Gastrocnemius medialis (tissue), 4 donors: ENCODE data around the gene SGMS1. TPM values are rescaled to one million over a fixed set of nuclear protein-coding genes. Genes with fewer than 3 reads are reported as not detected.
"Not testable (repeated sequence)": the region's sequence is repeated elsewhere in the genome, so short reads cannot be mapped to it uniquely, and the experiment has no call there.

Experiments used
- ATAC-seq, 2 donors: fragments of 150-250 bp; one replicate each; pipeline ENCODE4 v1.9.1; 2016
- DNase-seq, 2 donors: peaks; one replicate each; pipeline ENCODE4 v3.0.0-alpha.2; 2019
- H3K27ac ChIP-seq, 4 donors: fragments of 200-600 bp; sonication (generic); 1 replicate in 1 of 4; 2 replicates in 3 of 4; pipeline ENCODE4 v1.5.1; 2016 to 2018; ENCODE audit warnings: mild to moderate bottlenecking in 2 of 4, moderate library complexity in 1 of 4
- H3K27me3 ChIP-seq, 3 donors: fragments of 200-600 bp; sonication (generic) in 2 of 3; 1 replicate in 1 of 3; 2 replicates in 2 of 3; pipeline versions ENCODE4 v1.5.1 to v1.6.0; 2016 to 2019; ENCODE audit warnings: mild to moderate bottlenecking in 1 of 3, moderate library complexity in 1 of 3
- H3K36me3 ChIP-seq, 2 donors: fragments of 200-600 bp; sonication (generic) in 1 of 2; one replicate each; pipeline ENCODE4 v1.5.1; 2017 to 2018
- H3K4me1 ChIP-seq, 2 donors: fragments of 200-600 bp; sonication (generic) in 1 of 2; one replicate each; pipeline ENCODE4 v1.5.1; 2016 to 2017; ENCODE audit warnings: mild to moderate bottlenecking in 2 of 2
- H3K4me3 ChIP-seq, 4 donors: fragments of 200-600 bp; sonication (generic) in 3 of 4; 1 replicate in 1 of 4; 2 replicates in 3 of 4; pipeline ENCODE4 v1.5.1; 2016 to 2019; ENCODE audit warnings: mild to moderate bottlenecking in 2 of 4
- H3K9me3 ChIP-seq, 3 donors: fragments of 200-600 bp; sonication (generic) in 2 of 3; 1 replicate in 1 of 3; 2 replicates in 2 of 3; pipeline ENCODE4 v1.5.1; 2016 to 2019
- POLR2A ChIP-seq, 2 donors: fragments of 450-650 bp; IDR thresholded peaks; one replicate each; pipeline ENCODE4 v1.6.1; 2017; ENCODE audit warnings: antibody characterized with exemption in 2 of 2, mild to moderate bottlenecking in 2 of 2, moderate library complexity in 2 of 2
- in situ Hi-C, 4 donors: fragments of 200-750 bp; cut with MboI; loops; one replicate each; pipeline versions ENCODE4 v1.15.0 to v1.8.0; 2017; ENCODE audit warnings: low sequenced_read_pairs in 4 of 4
- intact Hi-C: fragments of 100-400 bp; cut with DNase I; formaldehyde crosslinking; loops from one replicate; pipeline ENCODE4 v1.15.1; 2023; ENCODE audit warnings: low total_unique reads
- total RNA-seq, 4 donors: library from RNA; depleted of rRNA; stranded (reverse); fragments of >200 nt; gene quantifications; one replicate each; pipeline versions ENCODE4 v1.1.0 to v1.2.3, GENCODE V29; 2016
- TF ChIP-seq, protein P1 (sequence below), 5 experiments: fragments of 450-650 bp in 3 of 5; fragments of 200-600 bp in 2 of 5; sonication (generic) in 2 of 5; IDR thresholded peaks in 4 of 5; conservative IDR thresholded peaks in 1 of 5; 1 replicate in 4 of 5; 2 replicates in 1 of 5; pipeline ENCODE4 v1.5.1; 2016 to 2019; ENCODE audit warnings: antibody characterized with exemption in 5 of 5, mild to moderate bottlenecking in 3 of 5, moderate library complexity in 3 of 5

SGMS1 gene
- total RNA-seq, 4 donors from 2014 or later: 17.6 to 30.7 (median 25.0) TPM

DNA sequence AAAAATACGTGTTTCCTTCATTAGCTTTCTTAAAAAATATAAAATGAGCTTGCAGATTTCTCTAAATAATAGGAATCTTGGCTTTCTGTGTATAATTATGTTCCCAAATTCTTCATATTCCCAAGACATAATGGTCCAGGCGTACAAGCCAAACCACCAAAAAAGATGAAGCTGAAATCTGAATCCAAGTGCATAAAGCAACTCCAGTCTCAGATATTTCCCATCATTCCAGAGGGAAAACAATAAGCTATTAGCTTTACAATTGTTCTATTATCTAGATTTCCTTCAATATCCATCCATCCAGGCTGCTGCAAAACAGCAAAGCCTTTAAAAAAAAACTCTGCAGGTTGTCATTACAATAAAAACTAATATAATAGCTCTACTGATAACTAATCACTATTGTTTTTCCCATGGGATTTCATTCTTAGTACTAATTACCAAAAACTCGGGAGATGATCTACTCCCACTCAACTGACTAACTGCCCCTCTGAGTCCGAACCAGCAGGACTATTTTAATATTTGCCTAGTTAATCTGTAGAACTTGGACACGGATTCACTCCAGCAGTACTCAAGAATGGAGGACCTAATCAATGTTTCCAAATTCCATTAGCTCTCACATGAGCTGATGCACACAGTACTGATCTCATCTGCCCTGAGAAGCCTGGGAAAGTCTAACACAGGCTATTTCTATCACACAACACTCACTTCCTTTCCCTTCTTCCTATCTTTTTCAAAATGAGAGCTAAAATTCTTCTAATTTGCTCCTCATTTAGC lies 263.5 kb downstream of the SGMS1 start:
- intact Hi-C loops: no loop called here
- no peaks in the 10 kb centered on the region for H3K36me3 ChIP-seq
- no peak overlapping the region for H3K27ac ChIP-seq
- TF ChIP-seq, protein P1, sequence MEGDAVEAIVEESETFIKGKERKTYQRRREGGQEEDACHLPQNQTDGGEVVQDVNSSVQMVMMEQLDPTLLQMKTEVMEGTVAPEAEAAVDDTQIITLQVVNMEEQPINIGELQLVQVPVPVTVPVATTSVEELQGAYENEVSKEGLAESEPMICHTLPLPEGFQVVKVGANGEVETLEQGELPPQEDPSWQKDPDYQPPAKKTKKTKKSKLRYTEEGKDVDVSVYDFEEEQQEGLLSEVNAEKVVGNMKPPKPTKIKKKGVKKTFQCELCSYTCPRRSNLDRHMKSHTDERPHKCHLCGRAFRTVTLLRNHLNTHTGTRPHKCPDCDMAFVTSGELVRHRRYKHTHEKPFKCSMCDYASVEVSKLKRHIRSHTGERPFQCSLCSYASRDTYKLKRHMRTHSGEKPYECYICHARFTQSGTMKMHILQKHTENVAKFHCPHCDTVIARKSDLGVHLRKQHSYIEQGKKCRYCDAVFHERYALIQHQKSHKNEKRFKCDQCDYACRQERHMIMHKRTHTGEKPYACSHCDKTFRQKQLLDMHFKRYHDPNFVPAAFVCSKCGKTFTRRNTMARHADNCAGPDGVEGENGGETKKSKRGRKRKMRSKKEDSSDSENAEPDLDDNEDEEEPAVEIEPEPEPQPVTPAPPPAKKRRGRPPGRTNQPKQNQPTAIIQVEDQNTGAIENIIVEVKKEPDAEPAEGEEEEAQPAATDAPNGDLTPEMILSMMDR (IDR thresholded peaks at IDR 0.05 in 4 of 5, conservative IDR thresholded peaks at IDR 0.05 in 1 of 5): no peak
- no peak for TF ChIP-seq POLR2A (IDR thresholded peaks at IDR 0.05)
- DNase-seq: no peak
- H3K9me3 ChIP-seq: no peaks in the 10 kb centered on the region
- H3K27me3 ChIP-seq: no peaks in the 10 kb centered on the region
- peaks cover 14 to 26% of the 10 kb centered on the region in 2 donors for H3K4me1 ChIP-seq
- ATAC-seq: no peak
- in situ Hi-C loops: no loop called here
- H3K4me3 ChIP-seq: no peak overlapping the region

DNA sequence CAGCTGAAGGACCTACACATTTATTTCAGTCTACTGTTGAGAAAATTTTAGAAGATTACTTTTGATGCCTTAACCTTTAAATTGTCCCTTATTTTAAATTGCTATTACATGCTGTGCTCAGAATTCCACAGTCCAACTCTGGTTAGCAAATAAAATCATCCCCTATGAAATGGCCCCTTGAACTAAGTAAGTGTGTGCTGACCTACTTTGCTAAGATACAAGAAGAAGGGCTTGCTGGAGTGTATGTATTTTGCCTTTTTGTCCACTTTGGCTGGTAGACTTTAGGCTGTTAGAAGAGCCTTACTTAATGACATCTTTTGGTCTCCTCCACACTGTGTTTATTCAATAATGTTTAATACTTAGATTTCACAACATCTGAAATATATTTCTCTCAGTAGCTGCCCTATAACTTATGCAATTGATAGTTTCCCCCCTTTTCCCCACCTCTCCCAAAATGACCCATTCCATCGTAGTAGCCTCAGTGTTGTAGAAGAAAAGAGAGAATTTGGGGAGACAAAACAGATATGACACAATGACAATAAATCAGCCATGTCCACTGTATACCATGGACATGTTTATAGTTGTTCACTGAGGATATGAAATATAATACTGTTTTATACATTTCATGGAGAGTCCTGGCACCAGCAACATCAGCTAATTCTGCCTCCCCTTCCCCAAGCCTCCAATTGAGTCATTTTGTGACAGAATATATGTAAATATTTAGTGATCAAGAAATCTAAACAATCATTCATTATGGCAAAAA lies 264.6 kb downstream of the SGMS1 start:
- Histone ChIP-seq H3K27me3 (no peaks in the 10 kb centered on the region), H3K36me3 (no peaks in the 10 kb centered on the region), H3K4me3 (no peak overlapping the region), H3K27ac (no peak overlapping the region), H3K9me3 (no peaks in the 10 kb centered on the region), H3K4me1 (peaks cover 14 to 26% of the 10 kb centered on the region in 2 donors)
- in situ Hi-C loops (no loop called here), intact Hi-C loops (no loop called here)
- TF ChIP-seq, protein P1 (IDR thresholded peaks at IDR 0.05 in 4 of 5, conservative IDR thresholded peaks at IDR 0.05 in 1 of 5): no peak
- no peak for TF ChIP-seq POLR2A (IDR thresholded peaks at IDR 0.05)
- ATAC-seq (no peak), DNase-seq (no peak)

DNA sequence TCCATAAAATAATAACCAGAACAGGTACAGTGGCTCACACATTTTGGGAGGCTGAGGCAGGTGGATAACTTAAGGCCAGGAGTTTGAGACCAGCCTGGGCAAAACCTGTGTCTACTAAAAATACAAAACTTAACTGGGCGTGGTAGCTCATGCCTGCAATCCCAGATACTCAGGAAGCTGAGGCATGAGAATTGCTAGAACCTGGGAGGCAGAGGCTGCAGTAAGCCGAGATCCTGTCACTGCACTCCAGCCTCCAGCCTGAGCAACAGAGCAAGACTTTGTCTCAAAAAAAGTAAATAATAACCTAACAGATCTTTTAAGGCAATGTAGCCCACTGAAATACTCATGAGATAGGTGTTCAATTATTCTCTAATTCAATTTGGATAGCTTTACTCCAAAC lies 265.3 kb downstream of the SGMS1 start:
- no peaks in the 10 kb centered on the region for H3K27me3 ChIP-seq
- ATAC-seq (no peak), DNase-seq (no peak)
- H3K27ac ChIP-seq: no peak overlapping the region
- H3K9me3 ChIP-seq: no peaks in the 10 kb centered on the region
- peaks cover 14 to 26% of the 10 kb centered on the region in 2 donors for H3K4me1 ChIP-seq
- intact Hi-C loops: no loop called here
- TF ChIP-seq, protein P1 (IDR thresholded peaks at IDR 0.05 in 4 of 5, conservative IDR thresholded peaks at IDR 0.05 in 1 of 5): no peak
- no peak for TF ChIP-seq POLR2A (IDR thresholded peaks at IDR 0.05)
- in situ Hi-C loops: no loop called here
- H3K36me3 ChIP-seq: no peaks in the 10 kb centered on the region
- no peak overlapping the region for H3K4me3 ChIP-seq

DNA sequence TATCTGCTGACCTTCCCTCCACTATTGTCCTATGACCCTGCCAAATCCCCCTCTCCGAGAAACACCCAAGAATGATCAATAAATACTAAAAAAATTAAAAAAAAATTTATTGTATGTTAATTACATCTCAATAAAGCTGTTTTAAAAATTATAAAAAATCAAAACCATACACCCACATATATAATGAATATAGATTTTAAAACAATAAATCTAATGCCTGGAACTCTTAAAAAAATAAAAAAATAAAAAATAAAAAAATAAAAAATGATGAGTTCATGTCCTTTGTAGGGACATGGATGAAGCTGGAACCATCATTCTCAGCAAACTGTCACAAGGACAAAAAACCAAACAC lies 267.3 kb downstream of the SGMS1 start:
- H3K27me3 ChIP-seq, ATAC-seq, in situ Hi-C loops: not testable (repeated sequence)

DNA sequence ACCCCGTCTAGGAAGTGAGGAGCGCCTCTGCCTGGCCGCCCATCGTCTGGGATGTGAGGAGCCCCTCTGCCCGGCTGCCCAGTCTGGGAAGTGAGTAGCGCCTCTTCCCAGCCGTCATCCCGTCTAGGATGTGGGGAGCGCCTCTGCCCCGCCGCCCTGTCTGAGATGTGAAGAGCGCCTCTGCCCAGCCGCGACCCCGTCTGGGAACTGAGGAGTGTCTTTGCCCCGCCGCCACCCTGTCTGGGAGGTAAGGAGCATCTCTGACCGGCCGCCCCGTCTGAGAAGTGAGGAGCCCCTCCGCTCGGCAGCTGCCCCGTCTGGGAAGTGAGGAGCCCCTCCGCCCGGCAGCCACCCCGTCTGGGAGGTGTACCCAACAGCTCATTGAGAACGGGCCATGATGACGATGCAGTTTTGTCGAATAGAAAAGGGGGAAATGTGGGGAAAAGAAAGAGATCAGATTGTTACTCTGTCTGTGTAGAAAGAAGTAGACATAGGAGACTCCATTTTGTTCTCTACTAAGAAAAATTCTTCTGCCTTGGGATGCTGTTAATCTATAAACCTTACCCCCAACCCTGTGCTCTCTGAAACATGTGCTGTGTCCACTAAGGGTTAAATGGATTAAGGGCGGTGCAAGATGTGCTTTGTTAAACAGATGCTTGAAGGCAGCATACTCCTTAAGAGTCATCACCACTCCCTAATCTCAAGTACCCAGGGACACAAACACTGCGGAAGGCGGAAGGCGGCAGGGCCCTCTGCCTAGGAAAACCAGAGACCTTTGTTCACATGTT lies 267.9 kb downstream of the SGMS1 start:
- in situ Hi-C loops, ATAC-seq, H3K36me3 ChIP-seq, intact Hi-C loops, H3K4me3 ChIP-seq, DNase-seq, H3K27ac ChIP-seq, H3K27me3 ChIP-seq, H3K9me3 ChIP-seq: not testable (repeated sequence)
- peaks cover 14 to 20% of the 10 kb centered on the region in 2 donors for H3K4me1 ChIP-seq

More for the DNA sequence above, 267.3 kb downstream of the SGMS1 start:
- DNase-seq, H3K27ac ChIP-seq, intact Hi-C loops, H3K4me3 ChIP-seq, H3K36me3 ChIP-seq, H3K9me3 ChIP-seq: not testable (repeated sequence)
- H3K4me1 ChIP-seq: peaks cover 14 to 26% of the 10 kb centered on the region in 2 donors
